Fibroblast of skin of left biceps (primary cell): Measurements from ENCODE around the gene GUCY1A1.

Experiments
- DNase-seq, 2 experiments: peaks; one replicate each; pipeline ENCODE4 v3.0.0-alpha.2; 2013; ENCODE audit warnings: low read depth in 2 of 2

Gene GUCY1A1

GRCh38 chr4:155658681-155659064 is 8.0 kb upstream of the GUCY1A1 start:
- no peak for DNase-seq

- no peak for DNase-seq
Measured at GRCh38 chr4:155659176-155659575, 7.5 kb upstream of the GUCY1A1 start.

- DNase-seq: no peak
Measured at GRCh38 chr4:155660436-155660835, 6.2 kb upstream of the GUCY1A1 start.

DNA sequence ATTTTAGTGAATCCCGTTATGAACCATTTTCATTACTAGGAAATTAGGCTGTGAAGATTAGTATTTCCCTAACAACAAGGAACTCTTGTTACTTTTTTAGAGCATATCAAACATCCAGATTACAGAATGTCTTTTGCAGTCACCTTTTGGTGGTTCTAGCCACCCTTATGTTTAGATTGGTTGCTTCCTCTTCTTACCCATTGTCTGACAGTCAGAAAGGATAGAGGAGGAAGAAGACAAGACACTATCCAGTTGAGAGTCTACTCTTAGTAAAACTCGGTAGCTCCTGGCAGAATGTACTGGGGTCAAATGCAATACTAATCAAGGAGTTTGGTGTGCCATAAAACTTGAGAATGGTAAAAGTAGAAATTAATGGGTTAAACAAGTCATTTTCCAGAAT is 1.6 kb upstream of the GUCY1A1 start:
- DNase-seq: no peak

DNA sequence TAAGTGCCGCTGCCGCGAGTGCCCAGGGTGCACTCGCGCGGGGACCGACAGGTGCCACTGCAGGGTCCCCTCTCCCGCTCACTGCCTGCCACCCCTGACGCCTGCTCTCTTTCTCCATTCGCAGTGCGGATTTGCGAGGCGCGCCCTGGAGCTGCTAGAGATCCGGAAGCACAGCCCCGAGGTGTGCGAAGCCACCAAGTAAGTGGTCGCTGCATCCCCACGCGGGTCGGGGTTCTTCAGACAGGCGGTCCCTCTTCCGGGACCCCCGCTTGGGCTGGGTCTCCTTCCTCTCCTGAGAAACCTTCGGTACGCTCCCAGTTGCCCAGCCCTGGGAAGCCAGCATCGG is 547 bp downstream of the GUCY1A1 start:
- DNase-seq: no peak

DNA sequence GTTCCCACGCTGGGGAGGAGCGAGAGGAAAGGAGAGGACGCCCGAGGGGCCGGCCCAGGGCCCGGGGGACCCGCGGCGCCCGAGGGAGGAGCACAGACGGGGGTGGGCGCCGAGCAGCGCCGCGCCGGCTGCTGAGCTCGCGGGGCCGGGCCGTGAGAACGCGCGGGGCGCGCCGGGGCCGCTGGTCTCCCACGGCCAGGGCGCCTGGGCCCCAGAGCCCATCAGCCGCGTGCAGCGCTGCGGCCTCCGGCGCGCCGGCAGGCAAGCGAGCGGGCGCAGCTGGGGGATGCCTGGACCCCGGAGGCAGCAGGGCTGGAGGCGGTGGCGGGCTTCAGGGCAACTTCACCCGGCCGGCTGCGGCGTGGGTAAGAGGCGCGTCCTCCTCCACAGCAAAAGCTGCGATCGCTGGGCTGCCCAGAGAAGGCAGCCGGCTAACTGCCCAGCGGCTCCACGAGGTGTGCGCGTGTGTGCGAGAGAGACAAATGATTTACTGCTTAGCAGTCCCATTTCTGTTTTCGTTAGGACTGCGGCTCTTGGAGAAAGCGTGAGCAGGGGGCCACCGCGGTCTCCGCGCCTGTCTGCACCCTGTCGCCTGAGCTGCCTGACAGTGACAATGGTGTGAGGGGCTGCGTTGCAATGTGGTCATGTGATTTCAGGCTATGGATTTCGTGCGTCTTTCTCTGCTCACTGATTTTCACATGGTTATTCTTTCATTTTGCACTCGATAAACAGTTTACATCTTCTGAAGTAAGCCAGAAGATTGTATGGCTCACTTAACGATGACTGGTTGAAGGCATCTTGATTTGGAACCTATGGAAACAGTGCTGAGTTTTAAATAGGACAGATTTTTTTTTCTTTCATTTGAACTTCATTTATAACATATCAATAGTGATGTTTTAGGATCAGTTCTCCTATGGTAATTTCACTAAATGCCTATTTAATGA is 1.2 kb downstream of the GUCY1A1 start:
- DNase-seq: no peak

GRCh38 chr4:155668707-155669220 is 2.1 kb downstream of the GUCY1A1 start:
- no peak for DNase-seq

GRCh38 chr4:155672342-155672741 is 5.7 kb downstream of the GUCY1A1 start:
- no peak for DNase-seq

- no peak for DNase-seq
Measured at GRCh38 chr4:155673453-155673979, 6.9 kb downstream of the GUCY1A1 start.

DNA sequence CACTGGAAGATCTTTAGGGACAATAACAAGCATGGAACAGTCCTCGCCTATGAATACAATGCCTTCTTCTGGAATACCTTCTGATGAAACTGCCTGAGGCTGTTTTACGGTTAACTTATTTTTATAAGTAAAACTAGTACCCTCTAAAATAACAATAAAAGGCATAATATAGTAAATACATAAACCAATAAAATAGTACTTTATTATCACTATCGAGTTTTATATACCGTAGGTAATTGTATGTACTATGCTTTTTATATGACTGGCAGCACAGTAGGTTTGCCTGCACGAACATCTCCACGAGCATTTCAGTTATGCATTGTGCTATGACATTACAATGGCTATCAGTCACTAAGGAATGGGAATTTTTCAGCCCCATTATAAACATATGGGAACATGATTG is 8.0 kb downstream of the GUCY1A1 start:
- no peak for DNase-seq

- DNase-seq: no peak
Measured at GRCh38 chr4:155675709-155676429, 9.2 kb downstream of the GUCY1A1 start.

GRCh38 chr4:155676430-155676825 is 9.8 kb downstream of the GUCY1A1 start:
- no peak for DNase-seq

DNA sequence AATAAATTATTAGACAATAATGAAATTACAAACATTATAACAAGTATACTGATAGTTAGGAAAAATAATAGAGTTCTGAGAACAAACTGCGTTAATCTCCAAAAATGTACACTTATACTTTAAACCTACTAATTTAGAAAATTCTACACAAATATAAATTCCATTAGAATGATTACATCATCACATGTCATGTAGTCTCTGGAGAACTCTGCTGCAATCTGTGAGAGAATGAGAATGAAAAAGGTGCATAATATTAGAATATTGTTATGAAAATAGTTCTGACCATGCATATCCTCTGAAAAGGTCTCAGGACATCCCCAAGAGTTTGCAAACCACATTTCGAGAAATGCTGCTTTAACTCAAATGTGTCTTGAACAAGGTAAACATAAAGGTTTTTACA is 11.4 kb downstream of the GUCY1A1 start:
- no peak for DNase-seq

DNA sequence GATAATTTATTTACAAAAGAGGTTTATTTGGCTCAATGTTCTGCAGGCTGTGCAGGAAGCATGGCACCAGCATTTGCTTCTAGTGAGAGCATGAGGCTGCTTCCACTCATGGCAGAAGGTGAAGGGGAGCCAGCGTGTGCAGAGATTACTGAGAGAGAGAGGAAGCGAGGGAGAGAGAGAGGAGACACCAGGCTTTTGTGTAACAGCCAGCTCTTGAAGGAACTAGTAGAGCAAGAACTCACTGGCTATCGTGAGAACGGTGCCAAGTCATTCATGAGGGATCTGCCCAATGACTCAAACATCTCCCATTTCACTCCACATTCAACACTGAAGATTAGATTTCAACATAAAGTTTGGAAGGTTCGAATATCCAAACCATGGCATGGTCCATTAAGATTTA is 12.7 kb downstream of the GUCY1A1 start:
- DNase-seq: no peak

DNA sequence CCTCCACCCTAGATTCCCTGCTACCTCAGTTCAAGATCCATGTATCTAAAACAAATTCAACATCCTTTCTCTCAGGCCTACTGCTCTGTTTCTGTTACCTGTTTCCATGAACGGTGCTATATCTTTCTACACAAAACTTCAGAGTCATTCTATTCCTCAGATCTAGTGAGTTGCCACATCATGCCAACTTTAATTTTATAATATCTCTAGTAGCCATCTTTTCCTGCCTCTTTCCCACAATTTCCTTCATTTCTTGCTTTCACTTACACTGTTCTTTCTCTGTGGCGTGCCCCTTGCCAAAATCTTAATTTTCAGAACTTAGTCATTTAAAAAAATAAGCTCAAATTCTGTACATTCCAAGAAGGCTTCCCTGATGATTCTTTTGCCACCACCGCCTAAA is 15.2 kb downstream of the GUCY1A1 start:
- DNase-seq: no peak

- no peak for DNase-seq
Measured at GRCh38 chr4:155684423-155684822, 17.8 kb downstream of the GUCY1A1 start.

GRCh38 chr4:155684892-155685541 is 18.4 kb downstream of the GUCY1A1 start:
- no peak for DNase-seq

GRCh38 chr4:155687380-155687982 is 20.8 kb downstream of the GUCY1A1 start:
- no peak for DNase-seq

GRCh38 chr4:155688211-155688610 is 21.6 kb downstream of the GUCY1A1 start:
- DNase-seq: no peak

GRCh38 chr4:155688860-155689259 is 22.2 kb downstream of the GUCY1A1 start:
- DNase-seq: no peak

- no peak for DNase-seq
Measured at GRCh38 chr4:155690044-155690837, 23.6 kb downstream of the GUCY1A1 start.
